Nephron progenitor cell (in vitro differentiated cells): ENCODE data around the gene ZNF263.
A peak's percentile ranks its signal among the peaks of the same experiment; 100 is the strongest.

Experiments used
- DNase-seq: peaks from one replicate; pipeline ENCODE4 v3.0.0; 2021
- H3K27ac Mint-ChIP-seq: 2 replicates; pipeline ENCODE4 v1.8.0; 2021; ENCODE audit warnings: mild to moderate bottlenecking, moderate library complexity, mixed read lengths
- H3K27me3 Mint-ChIP-seq: 2 replicates; pipeline ENCODE4 v1.8.0; 2021; ENCODE audit warnings: mild to moderate bottlenecking, low read depth, mixed read lengths; ENCODE audit not compliant: poor library complexity
- H3K36me3 Mint-ChIP-seq: 2 replicates; pipeline ENCODE4 v1.8.0; 2021; ENCODE audit warnings: low read depth, mixed read lengths
- H3K4me1 Mint-ChIP-seq: 2 replicates; pipeline ENCODE4 v1.8.0; 2021; ENCODE audit warnings: mixed read lengths
- H3K4me3 Mint-ChIP-seq: 2 replicates; pipeline ENCODE4 v1.8.0; 2021; ENCODE audit warnings: mild to moderate bottlenecking, moderate library complexity, mixed read lengths
- H3K9me3 Mint-ChIP-seq: 2 replicates; pipeline ENCODE4 v1.8.0; 2021; ENCODE audit warnings: mild to moderate bottlenecking, moderate library complexity, mixed read lengths
- CTCF ChIP-seq: fragments of 200-600 bp; sonication (generic); IDR thresholded peaks from 2 replicates; pipeline ENCODE4 v1.5.0; 2021; ENCODE audit warnings: antibody characterized with exemption

Gene ZNF263

GRCh38 chr16:3282730-3283542 lies at the start of gene ZNF263:
ZNF263 (plus strand) TSS chr16:3283491; CDS start chr16:3283819, 328 bp downstream.
- Mint-ChIP-seq H3K4me3 (peak within 1 kb of the TSS; percentile 97), H3K4me1 (peaks cover 23% of the 10 kb centered on the region), H3K36me3 (peaks cover 43% of the 10 kb centered on the region), H3K27me3 (peaks cover 12% of the 10 kb centered on the region), H3K9me3 (peaks cover 53% of the 10 kb centered on the region), H3K27ac (peak within 1 kb of the TSS; percentile 100)
- TF ChIP-seq CTCF = no peak
- DNase-seq = peak; percentile 91

GRCh38 chr16:3234543-3234856 lies 48.8 kb upstream of the ZNF263 start:
- no peak for DNase-seq
- H3K4me1 Mint-ChIP-seq = peaks cover 13% of the 10 kb centered on the region
- H3K27me3 Mint-ChIP-seq = peaks cover 4% of the 10 kb centered on the region
- H3K9me3 Mint-ChIP-seq = peaks cover 68% of the 10 kb centered on the region
- TF ChIP-seq CTCF = no peak
- H3K36me3 Mint-ChIP-seq = peaks cover 43% of the 10 kb centered on the region
- peak overlapping the region; percentile 98 for H3K4me3 Mint-ChIP-seq
- peak overlapping the region; percentile 98 for H3K27ac Mint-ChIP-seq

- Mint-ChIP-seq H3K27me3 (peaks cover 5% of the 10 kb centered on the region), H3K4me1 (peaks cover 13% of the 10 kb centered on the region), H3K4me3 (peak within 1 kb of the TSS; percentile 98), H3K9me3 (peaks cover 68% of the 10 kb centered on the region), H3K36me3 (peaks cover 38% of the 10 kb centered on the region), H3K27ac (peak within 1 kb of the TSS; percentile 98)
- no peak for TF ChIP-seq CTCF
- DNase-seq = peak; percentile 93
Observed at GRCh38 chr16:3234857-3235561, 48.3 kb upstream of the ZNF263 start, which contains the start of gene ZNF200. ZNF200 (minus strand) TSS chr16:3235158; CDS start chr16:3233755, 1,403 bp downstream.

- DNase-seq = peak; percentile 15
- peak overlapping the region; percentile 78 for H3K4me3 Mint-ChIP-seq
- peaks cover 28% of the 10 kb centered on the region for H3K36me3 Mint-ChIP-seq
- TF ChIP-seq CTCF = no peak
- peaks cover 13% of the 10 kb centered on the region for H3K4me1 Mint-ChIP-seq
- no peak overlapping the region for H3K27ac Mint-ChIP-seq
- H3K27me3 Mint-ChIP-seq = peaks cover 6% of the 10 kb centered on the region
- peaks cover 66% of the 10 kb centered on the region for H3K9me3 Mint-ChIP-seq
Observed at GRCh38 chr16:3235856-3236669, 47.2 kb upstream of the ZNF263 start.

- Mint-ChIP-seq H3K9me3 (peaks cover 49% of the 10 kb centered on the region), H3K4me3 (no peak overlapping the region)
Observed at GRCh38 chr16:3241761-3242160, 41.5 kb upstream of the ZNF263 start.

More at GRCh38 chr16:3241761-3242160, 41.5 kb upstream of the ZNF263 start:
- DNase-seq = no peak
- H3K36me3 Mint-ChIP-seq = no peaks in the 10 kb centered on the region
- H3K27me3 Mint-ChIP-seq = peaks cover 35% of the 10 kb centered on the region
- no peak overlapping the region for H3K27ac Mint-ChIP-seq
- no peaks in the 10 kb centered on the region for H3K4me1 Mint-ChIP-seq
- TF ChIP-seq CTCF = no peak
